Esophagus muscularis mucosa (tissue), 4 donors: ENCODE data around the gene MIOS.

ENCODE experiments used
- EP300 ChIP-seq: sonication (generic); formaldehyde crosslinking; IDR thresholded peaks from one replicate; pipeline ENCODE4 v1.6.1; 2017; ENCODE audit warnings: antibody characterized with exemption
- POLR2AphosphoS5 ChIP-seq, 2 donors: sonication (generic); formaldehyde crosslinking; IDR thresholded peaks; one replicate each; pipeline ENCODE4 v1.6.1; 2017; ENCODE audit warnings: antibody characterized with exemption in 2 of 2
- TF ChIP-seq, protein P1 (sequence below), 3 experiments: fragments of 200-600 bp in 2 of 3; fragments of 450-650 bp in 1 of 3; sonication (generic) in 2 of 3; IDR thresholded peaks; one replicate each; pipeline ENCODE4 v1.5.1; 2017 to 2019; ENCODE audit warnings: antibody characterized with exemption in 3 of 3, mild to moderate bottlenecking in 2 of 3, moderate library complexity in 1 of 3

DNA sequence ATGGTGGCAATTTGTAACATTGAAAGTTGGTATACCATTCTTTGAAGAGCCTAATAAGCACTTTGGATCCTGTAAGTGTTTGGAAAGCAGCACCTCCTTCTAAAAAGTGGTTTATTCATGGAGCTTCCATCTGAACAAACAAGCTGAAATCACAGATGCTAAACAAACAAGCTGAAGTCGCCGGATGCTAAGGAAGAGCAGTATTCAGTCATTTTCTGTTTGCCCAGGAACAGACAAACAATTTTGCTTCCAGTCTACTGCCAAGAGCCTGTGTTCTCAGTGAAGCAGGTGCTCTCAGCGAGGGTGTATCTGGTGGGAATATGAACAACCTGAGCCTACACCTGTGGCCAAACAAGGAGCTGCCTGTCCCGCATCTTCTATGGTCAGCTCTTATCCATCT is 37.4 kb upstream of the MIOS start:
- TF ChIP-seq EP300 (no peak), POLR2AphosphoS5 (IDR thresholded peaks at IDR 0.05) (no peak)
- TF ChIP-seq, protein P1, sequence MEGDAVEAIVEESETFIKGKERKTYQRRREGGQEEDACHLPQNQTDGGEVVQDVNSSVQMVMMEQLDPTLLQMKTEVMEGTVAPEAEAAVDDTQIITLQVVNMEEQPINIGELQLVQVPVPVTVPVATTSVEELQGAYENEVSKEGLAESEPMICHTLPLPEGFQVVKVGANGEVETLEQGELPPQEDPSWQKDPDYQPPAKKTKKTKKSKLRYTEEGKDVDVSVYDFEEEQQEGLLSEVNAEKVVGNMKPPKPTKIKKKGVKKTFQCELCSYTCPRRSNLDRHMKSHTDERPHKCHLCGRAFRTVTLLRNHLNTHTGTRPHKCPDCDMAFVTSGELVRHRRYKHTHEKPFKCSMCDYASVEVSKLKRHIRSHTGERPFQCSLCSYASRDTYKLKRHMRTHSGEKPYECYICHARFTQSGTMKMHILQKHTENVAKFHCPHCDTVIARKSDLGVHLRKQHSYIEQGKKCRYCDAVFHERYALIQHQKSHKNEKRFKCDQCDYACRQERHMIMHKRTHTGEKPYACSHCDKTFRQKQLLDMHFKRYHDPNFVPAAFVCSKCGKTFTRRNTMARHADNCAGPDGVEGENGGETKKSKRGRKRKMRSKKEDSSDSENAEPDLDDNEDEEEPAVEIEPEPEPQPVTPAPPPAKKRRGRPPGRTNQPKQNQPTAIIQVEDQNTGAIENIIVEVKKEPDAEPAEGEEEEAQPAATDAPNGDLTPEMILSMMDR (IDR thresholded peaks at IDR 0.05): no peak
